ENCODE measurements around the gene FAM13C.
"Not testable (repeated sequence)": the region's sequence is repeated elsewhere in the genome, so short reads cannot be mapped to it uniquely, and the experiment has no call there.

FAM13C gene

GRCh38 chr10:59276919-59277318 is 85.4 kb downstream of the FAM13C start:
- no peak for DNase-seq (ENCODE audit: low read depth in 2 of 2)

GRCh38 chr10:59276133-59276532 is 86.2 kb downstream of the FAM13C start:
- DNase-seq (ENCODE audit: low read depth in 2 of 2) = no peak

- DNase-seq (ENCODE audit: low read depth in 2 of 2) = no peak
Measured at GRCh38 chr10:59273445-59273844, 88.9 kb downstream of the FAM13C start.

DNA sequence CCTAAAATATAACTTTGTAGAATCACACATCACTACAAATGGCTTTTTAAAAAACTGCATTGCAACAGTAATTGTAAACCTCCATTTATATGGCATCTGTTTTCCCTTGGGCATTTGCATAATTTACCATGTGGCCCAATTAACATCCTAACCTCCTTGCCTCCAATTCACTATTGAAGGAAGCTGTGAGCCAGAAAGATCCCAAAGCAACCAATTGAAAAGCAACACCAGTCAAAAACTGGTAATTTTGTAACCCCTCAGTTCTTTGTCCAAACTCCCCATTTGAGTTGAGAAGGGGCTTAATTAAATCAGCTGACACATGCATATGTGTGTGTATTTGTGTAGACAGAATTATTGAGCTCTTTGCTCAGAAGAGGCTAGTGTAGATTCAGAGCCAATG is 90.3 kb downstream of the FAM13C start:
- DNase-seq (ENCODE audit: low read depth in 2 of 2) = no peak

DNA sequence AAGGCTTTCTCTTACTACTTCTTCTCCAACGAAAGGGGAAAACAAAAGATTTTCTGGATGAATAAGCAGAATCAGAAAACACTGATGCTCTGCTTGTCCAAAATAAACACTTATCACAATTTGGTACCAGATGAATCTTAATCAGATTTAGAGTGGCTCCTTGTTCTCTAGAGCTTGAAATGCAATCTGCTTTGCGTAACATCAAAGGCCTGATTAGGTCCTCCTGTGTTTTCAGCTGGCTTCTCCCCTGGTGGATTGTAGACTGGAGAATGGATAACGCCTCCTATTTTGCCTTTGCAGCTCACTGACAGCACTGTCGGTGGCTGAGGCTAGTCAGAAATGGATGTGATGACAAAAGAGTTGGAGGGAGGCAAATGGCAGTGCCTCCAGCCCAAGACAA is 91.2 kb downstream of the FAM13C start:
- DNase-seq (ENCODE audit: low read depth in 2 of 2) = no peak

DNA sequence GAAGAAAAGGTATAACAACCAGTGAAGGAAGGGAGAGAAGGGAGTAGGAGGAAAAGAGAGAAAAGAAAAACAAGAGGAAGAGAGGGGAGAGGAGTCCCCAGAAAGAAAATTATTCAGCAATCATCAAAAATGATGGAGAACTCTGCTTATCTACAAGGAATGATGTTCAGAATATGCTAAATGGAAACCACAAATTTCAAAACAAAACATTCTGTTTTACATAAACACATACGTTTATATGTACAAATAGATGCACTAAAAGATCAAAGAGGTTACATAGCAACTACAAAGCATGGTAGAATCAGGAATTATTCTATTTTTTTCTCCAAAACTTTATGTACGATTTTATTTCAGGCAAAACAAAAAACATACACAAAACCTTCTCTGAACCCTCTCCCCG is 91.9 kb downstream of the FAM13C start:
- DNase-seq (ENCODE audit: low read depth in 2 of 2) = no peak

DNA sequence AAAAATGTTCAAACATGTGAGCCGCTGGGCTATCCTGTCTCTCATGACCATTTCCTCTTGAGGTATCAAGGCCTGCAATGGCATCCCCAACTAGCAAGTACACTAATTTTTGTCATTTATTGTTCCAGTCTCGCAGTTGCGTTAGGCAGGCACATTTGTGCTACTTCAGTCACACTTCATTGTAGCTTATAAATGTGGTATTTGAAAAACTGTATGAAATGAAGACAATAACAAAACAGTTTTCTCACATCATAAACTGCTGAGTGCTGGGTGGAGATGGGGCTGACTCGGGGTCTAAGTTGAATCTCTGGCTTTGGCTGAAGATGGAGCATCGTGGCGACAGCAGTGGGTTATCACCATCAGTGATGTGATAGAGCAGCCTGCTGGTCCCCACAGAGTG is 92.7 kb downstream of the FAM13C start:
- DNase-seq (ENCODE audit: low read depth in 2 of 2) = no peak

- no peak for DNase-seq (ENCODE audit: low read depth in 2 of 2)
Measured at GRCh38 chr10:59268460-59268859, 93.9 kb downstream of the FAM13C start.

DNA sequence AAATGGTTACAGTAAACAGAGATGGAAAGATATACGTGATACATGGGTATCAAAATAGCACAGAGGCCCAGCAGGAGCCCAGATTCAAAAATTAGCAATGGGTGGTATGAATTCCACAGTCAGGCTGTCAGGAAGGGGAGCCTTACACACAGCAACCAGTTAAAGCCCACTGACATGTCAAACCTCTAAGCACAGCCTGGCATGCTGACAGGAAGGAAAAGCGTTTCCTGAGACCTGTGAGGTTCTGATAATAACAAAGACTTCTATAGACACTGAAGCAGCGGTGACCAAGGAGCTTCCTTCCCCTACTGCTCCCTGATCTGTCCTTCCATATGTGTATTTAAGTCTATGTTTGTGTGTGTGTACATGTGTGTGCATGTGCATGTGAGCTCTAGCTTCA is 96.0 kb downstream of the FAM13C start:
- DNase-seq (ENCODE audit: low read depth in 2 of 2) = no peak

DNA sequence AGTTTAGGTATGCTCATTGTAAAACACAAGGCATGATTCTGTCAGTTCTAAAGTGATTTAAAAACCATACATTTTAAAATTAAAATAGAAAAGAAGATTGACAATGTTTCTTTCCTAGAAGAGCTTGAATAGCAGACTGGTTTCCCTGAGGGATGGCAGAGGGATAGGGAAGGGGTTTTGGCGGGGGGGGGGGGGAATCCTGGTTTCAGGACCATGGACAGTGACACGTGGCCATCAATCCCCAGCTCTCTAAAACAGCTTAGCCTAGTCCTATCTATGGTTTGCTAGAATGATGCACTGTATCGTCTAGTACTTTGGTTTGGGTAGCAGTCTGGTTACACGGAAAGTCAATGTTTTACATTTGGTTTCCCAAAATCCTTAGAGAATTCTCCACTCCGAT is 97.2 kb downstream of the FAM13C start:
- no peak for DNase-seq (ENCODE audit: low read depth in 2 of 2)

DNA sequence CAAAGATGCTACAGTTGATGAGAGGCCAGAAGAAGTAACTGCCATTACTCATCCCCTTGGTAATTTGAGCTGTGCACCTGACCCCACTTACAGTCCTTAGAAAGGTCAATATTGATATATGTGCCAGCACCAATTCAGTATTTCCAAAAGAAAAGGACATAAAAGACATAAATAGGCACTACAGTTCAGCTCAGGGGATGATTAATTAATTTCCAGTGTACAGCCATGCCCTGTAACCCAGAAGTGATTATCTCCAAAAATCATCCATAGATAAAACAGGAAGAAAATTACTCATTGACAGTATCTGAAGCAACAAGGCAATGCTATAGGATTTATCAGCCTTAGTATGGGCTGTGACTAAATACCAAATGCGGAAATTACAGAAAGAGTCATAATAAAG is 103.5 kb downstream of the FAM13C start:
- DNase-seq (ENCODE audit: low read depth in 2 of 2) = no peak

DNA sequence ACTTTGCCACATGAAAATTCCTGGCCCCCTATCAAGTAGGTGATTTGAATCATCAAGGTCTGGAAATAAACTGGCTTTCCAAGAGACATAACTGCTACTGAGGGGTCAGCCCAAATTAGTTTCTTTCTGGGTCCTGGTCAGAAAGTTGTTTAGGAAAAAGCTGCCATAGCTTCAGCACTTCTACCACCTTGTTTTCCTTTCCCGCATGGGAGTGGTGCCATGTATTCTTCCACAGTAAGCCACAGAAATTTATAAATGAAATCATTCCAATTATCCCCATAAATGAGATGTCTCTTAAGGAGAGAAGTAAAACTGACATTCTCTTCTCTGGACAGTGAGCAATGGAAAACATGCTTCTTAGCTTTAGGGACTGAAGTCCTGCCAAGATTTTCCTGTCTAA is 105.1 kb downstream of the FAM13C start:
- DNase-seq (ENCODE audit: low read depth in 2 of 2) = no peak

DNA sequence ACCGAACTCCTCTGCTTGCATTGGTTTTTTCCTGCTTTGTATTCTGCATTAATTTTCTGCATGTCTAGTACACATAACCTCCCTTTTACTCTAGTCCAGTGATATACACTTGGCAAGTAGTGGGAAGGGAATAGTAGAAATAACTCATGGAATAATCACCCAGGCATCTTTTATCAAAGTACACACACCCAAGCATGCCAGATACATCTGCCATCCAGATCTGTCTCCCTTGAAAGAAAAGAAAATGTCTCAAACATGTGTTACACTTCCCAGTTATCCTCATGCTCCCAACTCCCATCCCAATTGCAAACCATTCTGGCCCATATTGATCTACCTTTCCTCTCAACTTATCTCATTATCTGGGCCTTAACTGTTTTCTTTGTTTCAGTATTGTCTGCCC is 106.9 kb downstream of the FAM13C start:
- no peak for DNase-seq (ENCODE audit: low read depth in 2 of 2)

DNA sequence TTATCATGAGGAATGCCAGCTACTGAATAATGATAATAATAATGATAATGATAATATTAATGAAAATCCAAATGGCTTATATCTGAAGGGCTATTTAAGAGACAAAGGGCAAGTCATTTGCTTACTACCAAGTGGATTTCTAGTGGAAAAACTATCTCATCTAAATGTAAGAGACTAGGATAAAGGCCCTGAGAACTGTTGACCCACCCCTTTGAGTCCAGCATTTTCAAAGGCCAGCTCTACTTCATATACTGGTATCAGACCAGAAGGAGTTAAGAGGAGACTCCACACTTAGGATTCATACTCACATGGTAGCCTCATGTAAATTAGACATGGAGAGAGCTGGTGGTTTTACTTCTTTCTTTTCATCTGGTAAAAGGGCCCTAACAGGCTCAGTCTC is 109.9 kb downstream of the FAM13C start:
- no peak for DNase-seq (ENCODE audit: low read depth in 2 of 2)

GRCh38 chr10:59245686-59246085 is 116.7 kb downstream of the FAM13C start:
- no peak for DNase-seq (ENCODE audit: low read depth in 2 of 2)

DNA sequence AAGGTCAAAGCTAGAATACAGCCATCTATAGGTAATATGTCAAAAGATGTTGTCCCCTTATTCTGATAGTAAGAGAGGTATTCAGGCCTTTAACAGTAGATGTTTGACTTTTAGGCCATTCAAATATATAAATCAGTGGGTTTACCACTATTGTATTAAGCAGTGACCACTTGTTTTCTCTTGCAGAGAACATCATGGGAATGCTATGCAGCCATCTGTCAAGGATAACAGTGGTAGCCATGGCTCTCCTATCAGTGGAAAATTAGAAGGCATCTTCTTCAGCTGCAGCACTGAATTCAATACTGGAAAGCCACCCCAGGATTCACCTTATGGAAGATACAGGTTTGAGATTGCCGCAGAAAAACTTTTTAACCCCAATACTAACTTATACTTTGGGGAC is 117.5 kb downstream of the FAM13C start:
- no peak for DNase-seq (ENCODE audit: low read depth in 2 of 2)

DNA sequence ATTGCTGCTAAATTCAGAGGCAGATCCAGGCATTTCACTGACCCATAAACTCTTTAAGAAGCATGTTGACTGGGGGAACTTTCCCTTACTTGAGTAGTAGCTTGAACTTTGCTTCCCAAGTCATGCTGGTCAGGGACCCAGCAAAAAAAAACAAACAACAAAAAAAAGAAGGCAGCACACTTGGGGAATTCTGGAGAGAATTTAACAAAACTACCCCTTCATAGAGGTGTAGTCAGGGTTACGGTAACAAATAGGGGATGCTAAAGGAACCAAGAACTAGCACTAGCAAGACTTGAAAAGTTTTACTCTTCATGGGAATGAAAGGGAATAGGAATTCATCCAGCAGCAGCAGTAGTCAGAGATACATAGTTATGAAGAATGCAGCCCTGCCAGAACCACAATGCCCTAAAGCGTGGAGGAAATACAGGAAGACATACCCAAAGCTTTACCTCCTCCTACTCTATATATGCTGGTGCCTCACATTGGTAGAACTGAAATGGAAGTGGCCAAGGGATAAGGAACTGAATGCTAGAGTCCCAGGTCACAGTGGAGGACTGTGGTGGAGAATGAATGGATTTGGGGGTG is 118.6 kb downstream of the FAM13C start:
- no peak for DNase-seq (ENCODE audit: low read depth in 2 of 2)

- no peak for DNase-seq (ENCODE audit: low read depth in 2 of 2)
Measured at GRCh38 chr10:59242991-59243390, 119.4 kb downstream of the FAM13C start.

DNA sequence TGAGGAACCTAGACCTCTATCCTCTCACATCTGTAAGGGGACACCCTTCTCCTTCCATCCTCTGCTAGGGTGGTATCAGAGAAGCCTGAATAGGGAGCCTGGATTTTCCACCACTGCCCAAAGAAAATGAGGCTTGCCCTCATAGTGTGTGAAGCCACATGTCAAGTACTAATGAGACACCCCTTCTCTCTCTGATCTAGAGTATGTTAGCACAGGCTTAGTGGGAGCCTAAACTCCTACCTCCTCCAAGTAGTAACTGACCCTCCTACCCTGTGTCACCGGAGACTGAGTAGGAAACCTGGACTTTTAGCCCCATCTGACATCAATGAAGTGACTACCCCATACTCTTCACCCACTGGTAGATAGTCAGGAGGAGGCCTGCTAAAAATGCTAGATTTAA is 120.3 kb downstream of the FAM13C start:
- no peak for DNase-seq (ENCODE audit: low read depth in 2 of 2)

DNA sequence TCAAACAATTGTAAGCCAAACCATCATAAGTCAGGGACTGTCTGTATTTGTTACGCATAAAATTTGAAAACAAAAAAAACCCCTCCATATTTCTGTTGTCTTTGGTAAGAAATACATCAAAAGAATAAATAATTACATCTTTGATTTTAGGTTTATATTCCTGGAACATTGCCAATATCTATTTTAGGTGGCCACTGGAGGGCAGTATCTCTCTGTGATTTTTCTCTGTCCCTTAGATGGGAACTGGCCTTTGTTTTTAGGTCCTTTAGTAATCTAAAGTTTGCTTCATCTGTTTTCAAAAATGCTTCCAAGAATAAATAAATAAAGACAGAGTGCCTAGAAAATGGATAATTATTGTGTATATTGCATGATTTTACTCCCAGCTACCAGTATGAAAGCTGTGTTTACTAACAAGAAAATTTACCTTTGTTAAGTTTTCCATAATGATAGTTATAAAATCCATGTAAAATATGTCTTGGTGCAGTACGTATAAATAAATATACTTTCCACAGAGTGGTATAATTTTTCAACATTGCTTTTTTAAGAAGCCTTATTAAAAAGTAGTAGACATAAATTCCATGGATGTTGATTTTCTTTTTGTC is 121.7 kb downstream of the FAM13C start:
- no peak for DNase-seq (ENCODE audit: low read depth in 2 of 2)

DNA sequence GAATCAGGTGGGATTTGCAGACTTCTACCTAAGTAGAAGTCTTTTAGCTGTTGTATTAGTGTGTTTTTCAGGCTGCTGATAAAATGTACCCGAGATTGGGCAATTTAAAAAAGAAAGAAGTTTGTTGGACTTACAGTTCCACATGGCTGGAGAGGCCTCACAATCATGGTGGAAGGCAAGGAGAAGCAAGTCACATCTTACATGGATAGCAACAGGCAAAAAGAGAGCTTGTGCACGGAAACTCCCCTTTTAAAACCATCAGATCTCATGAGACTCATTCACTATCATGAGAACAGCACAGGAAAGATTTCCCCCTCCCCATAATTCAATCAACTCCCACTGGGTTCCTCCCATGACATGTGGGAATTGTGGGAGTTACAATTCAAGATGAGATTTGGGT is 123.2 kb downstream of the FAM13C start:
- not testable (repeated sequence) for DNase-seq (ENCODE audit: low read depth in 2 of 2)

GRCh38 chr10:59237775-59238174 is 124.6 kb downstream of the FAM13C start:
- DNase-seq (ENCODE audit: low read depth in 2 of 2) = no peak

GRCh38 chr10:59236064-59236697 is 126.2 kb downstream of the FAM13C start:
- no peak for DNase-seq (ENCODE audit: low read depth in 2 of 2)
